Activated naive CD4-positive, alpha-beta T cell treated with anti-CD3 and anti-CD28 coated beads for 36 hours (primary cell): Measurements from ENCODE around the gene IQCF6. TPM values are rescaled to one million over a fixed set of nuclear protein-coding genes. Genes with fewer than 3 reads are reported as not detected.

Source experiments
- CTCF ChIA-PET: fragments of 350-600 bp; sonication (Branson Sonifier 250); formaldehyde crosslinking; loops from one replicate; lab custom pipeline; 2021; ENCODE audit warnings: antibody characterized with exemption; lab: Charles Lee
- DNase-seq: peaks from one replicate; pipeline ENCODE4 v3.0.0-alpha.2; 2020
- H3K27ac Mint-ChIP-seq: one replicate; pipeline ENCODE4 v1.8.0; 2021; ENCODE audit warnings: mild to moderate bottlenecking, mixed read lengths
- H3K27me3 Mint-ChIP-seq: one replicate; pipeline ENCODE4 v1.8.0; 2021; ENCODE audit warnings: low read depth, mixed read lengths
- H3K36me3 Mint-ChIP-seq: one replicate; pipeline ENCODE4 v1.8.0; 2021; ENCODE audit warnings: low read depth, mixed read lengths
- H3K4me1 Mint-ChIP-seq: one replicate; pipeline ENCODE4 v1.8.0; 2021; ENCODE audit warnings: low read depth, mixed read lengths
- H3K4me3 Mint-ChIP-seq: one replicate; pipeline ENCODE4 v1.8.0; 2021; ENCODE audit warnings: mild to moderate bottlenecking, moderate library complexity, mixed read lengths
- H3K9me3 Mint-ChIP-seq: one replicate; pipeline ENCODE4 v1.8.0; 2021; ENCODE audit warnings: mixed read lengths
- intact Hi-C: fragments of 100-400 bp; cut with micrococcal nuclease; formaldehyde crosslinking; loops from one replicate; pipeline ENCODE4 v1.15.1; 2023
- total RNA-seq, 2 experiments: library from RNA; stranded (reverse); gene quantifications; one replicate each; pipeline ENCODE4 v1.2.3, GENCODE V29; 2021

The IQCF6 gene
- total RNA-seq, 2 experiments from 2014 or later, result not detected

- H3K4me3 Mint-ChIP-seq, result no peak overlapping the region
- peaks cover 4% of the 10 kb centered on the region for H3K9me3 Mint-ChIP-seq
- DNase-seq, result no peak
- H3K4me1 Mint-ChIP-seq, result peaks cover 32% of the 10 kb centered on the region
- intact Hi-C loops, result no loop called here
- peaks cover 1% of the 10 kb centered on the region for H3K36me3 Mint-ChIP-seq
- H3K27ac Mint-ChIP-seq, result peak overlapping the region; percentile 9
- H3K27me3 Mint-ChIP-seq, result no peaks in the 10 kb centered on the region
- CTCF ChIA-PET, result interaction anchor here (1.5 to 4.2 kb wide), 3 partner anchors 9 to 71 kb away, joined by 3 to 16 read pairs (median 5); no protein-coding TSS in a partner anchor
These were observed 49.9 kb downstream of the IQCF6 start for GRCh38 chr3:51729042-51729633.

Other genes starting within 250 kb of the IQCF6 start
- 10 to 100 TPM; 23.1 to 24.5 TPM for gene RAD54L2, start 240.5 kb downstream of the IQCF6 start, total RNA-seq
- 10 to 100 TPM; 23.7 to 26.6 TPM for gene TEX264, start 108.0 kb downstream of the IQCF6 start, total RNA-seq
- under 1 TPM in 1 of 2 experiments, not detected in 1; 0.07 TPM for gene GRM2, start 72.2 kb downstream of the IQCF6 start, total RNA-seq
- gene IQCF2, start 82.4 kb upstream of the IQCF6 start, total RNA-seq, result not detected
- gene IQCF5, start 96.4 kb upstream of the IQCF6 start, total RNA-seq, result not detected
- gene IQCF1, start 124.1 kb upstream of the IQCF6 start, total RNA-seq, result not detected
- gene RRP9, start 162.7 kb upstream of the IQCF6 start, total RNA-seq, result 10 to 100 TPM; 24.6 to 25.0 TPM
- gene PARP3, start 163.1 kb upstream of the IQCF6 start, total RNA-seq, result 10 to 100 TPM in 1 of 2 experiments, 1 to 10 TPM in 1; 10.0 to 11.1 TPM
- gene GPR62, start 176.1 kb upstream of the IQCF6 start, total RNA-seq, result not detected
- gene PCBP4, start 188.2 kb upstream of the IQCF6 start, total RNA-seq, result 1 to 10 TPM; 8.9 to 9.1 TPM
- 10 to 100 TPM; 81.8 to 85.8 TPM for gene ABHD14B, start 194.8 kb upstream of the IQCF6 start, total RNA-seq
- gene ABHD14A, start 195.8 kb upstream of the IQCF6 start, total RNA-seq, result 1 to 10 TPM; 5.4 to 5.7 TPM
- gene ACY1, start 204.3 kb upstream of the IQCF6 start, total RNA-seq, result 10 to 100 TPM; 62.1 to 68.9 TPM
- 1,000 to 10,000 TPM; 1,927 to 1,957 TPM for gene RPL29, start 216.7 kb upstream of the IQCF6 start, total RNA-seq